ENCODE results near the gene OPN1MW3.
"Not testable (repeated sequence)": the region's sequence is repeated elsewhere in the genome, so short reads cannot be mapped to it uniquely, and the experiment has no call there.

The OPN1MW3 gene

GRCh38 chrX:154257282-154257681, at the start of gene OPN1MW3:
Gene OPN1MW3 (plus strand): TSS chrX:154257582. CDS start chrX:154257620, 38 bp downstream.
- not testable (repeated sequence) for DNase-seq (ENCODE audit: low spot score)

GRCh38 chrX:154209670-154210418, 47.5 kb upstream of the OPN1MW3 start:
- DNase-seq (ENCODE audit: low spot score) = not testable (repeated sequence)

GRCh38 chrX:154211057-154211456, 46.3 kb upstream of the OPN1MW3 start:
- not testable (repeated sequence) for DNase-seq (ENCODE audit: low spot score)

- not testable (repeated sequence) for DNase-seq (ENCODE audit: low spot score)
Measured at GRCh38 chrX:154211499-154211898, 45.9 kb upstream of the OPN1MW3 start.

GRCh38 chrX:154219456-154219855, 37.9 kb upstream of the OPN1MW3 start, which contains the start of gene OPN1MW2:
Gene OPN1MW2 (plus strand): TSS chrX:154219756. CDS start chrX:154219816, 60 bp downstream.
- DNase-seq (ENCODE audit: low spot score) = not testable (repeated sequence)

GRCh38 chrX:154225292-154225691, 32.1 kb upstream of the OPN1MW3 start:
- DNase-seq (ENCODE audit: low spot score) = not testable (repeated sequence)

- DNase-seq (ENCODE audit: low spot score) = not testable (repeated sequence)
Measured at GRCh38 chrX:154226706-154227105, 30.7 kb upstream of the OPN1MW3 start.

- DNase-seq (ENCODE audit: low spot score) = not testable (repeated sequence)
Measured at GRCh38 chrX:154231443-154231842, 25.9 kb upstream of the OPN1MW3 start.

GRCh38 chrX:154233620-154234019, 23.8 kb upstream of the OPN1MW3 start:
- not testable (repeated sequence) for DNase-seq (ENCODE audit: low spot score)

- DNase-seq (ENCODE audit: low spot score) = not testable (repeated sequence)
Measured at GRCh38 chrX:154238939-154239559, 18.3 kb upstream of the OPN1MW3 start.

- DNase-seq (ENCODE audit: low spot score) = not testable (repeated sequence)
Measured at GRCh38 chrX:154239982-154240503, 17.3 kb upstream of the OPN1MW3 start.

GRCh38 chrX:154247377-154248045, 9.9 kb upstream of the OPN1MW3 start:
- DNase-seq (ENCODE audit: low spot score) = not testable (repeated sequence)

- DNase-seq (ENCODE audit: low spot score) = not testable (repeated sequence)
Measured at GRCh38 chrX:154248076-154248475, 9.3 kb upstream of the OPN1MW3 start.

- DNase-seq (ENCODE audit: low spot score) = not testable (repeated sequence)
Measured at GRCh38 chrX:154258711-154259110, 1.3 kb downstream of the OPN1MW3 start.

- not testable (repeated sequence) for DNase-seq (ENCODE audit: low spot score)
Measured at GRCh38 chrX:154263072-154263471, 5.7 kb downstream of the OPN1MW3 start.

GRCh38 chrX:154269245-154269644, 11.9 kb downstream of the OPN1MW3 start:
- DNase-seq (ENCODE audit: low spot score) = not testable (repeated sequence)

GRCh38 chrX:154284489-154285338, 27.3 kb downstream of the OPN1MW3 start:
- DNase-seq (ENCODE audit: low spot score) = not testable (repeated sequence)

GRCh38 chrX:154286406-154286805, 29.0 kb downstream of the OPN1MW3 start:
- DNase-seq (ENCODE audit: low spot score) = not testable (repeated sequence)

GRCh38 chrX:154294791-154295574, 37.6 kb downstream of the OPN1MW3 start, which contains the start of gene TEX28:
Gene TEX28 (minus strand): TSS chrX:154295124. CDS start chrX:154292117, 3,007 bp downstream.
- DNase-seq (ENCODE audit: low spot score) = no peak

GRCh38 chrX:154295664-154296310, 38.4 kb downstream of the OPN1MW3 start, which contains the start of gene TKTL1:
Gene TKTL1 (plus strand): TSS chrX:154295795. CDS start chrX:154295860, 65 bp downstream.
- DNase-seq (ENCODE audit: low spot score) = no peak

Data from kidney capillary endothelial cell (primary cell).